ENCODE results near the gene CLDND2. TPM values are rescaled to one million over a fixed set of nuclear protein-coding genes. Genes with fewer than 3 reads are reported as not detected.

CLDND2 gene
- total RNA-seq, 1 experiment from 2014 or later = 0.79 TPM

- TF ChIP-seq, protein P1, sequence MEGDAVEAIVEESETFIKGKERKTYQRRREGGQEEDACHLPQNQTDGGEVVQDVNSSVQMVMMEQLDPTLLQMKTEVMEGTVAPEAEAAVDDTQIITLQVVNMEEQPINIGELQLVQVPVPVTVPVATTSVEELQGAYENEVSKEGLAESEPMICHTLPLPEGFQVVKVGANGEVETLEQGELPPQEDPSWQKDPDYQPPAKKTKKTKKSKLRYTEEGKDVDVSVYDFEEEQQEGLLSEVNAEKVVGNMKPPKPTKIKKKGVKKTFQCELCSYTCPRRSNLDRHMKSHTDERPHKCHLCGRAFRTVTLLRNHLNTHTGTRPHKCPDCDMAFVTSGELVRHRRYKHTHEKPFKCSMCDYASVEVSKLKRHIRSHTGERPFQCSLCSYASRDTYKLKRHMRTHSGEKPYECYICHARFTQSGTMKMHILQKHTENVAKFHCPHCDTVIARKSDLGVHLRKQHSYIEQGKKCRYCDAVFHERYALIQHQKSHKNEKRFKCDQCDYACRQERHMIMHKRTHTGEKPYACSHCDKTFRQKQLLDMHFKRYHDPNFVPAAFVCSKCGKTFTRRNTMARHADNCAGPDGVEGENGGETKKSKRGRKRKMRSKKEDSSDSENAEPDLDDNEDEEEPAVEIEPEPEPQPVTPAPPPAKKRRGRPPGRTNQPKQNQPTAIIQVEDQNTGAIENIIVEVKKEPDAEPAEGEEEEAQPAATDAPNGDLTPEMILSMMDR (IDR thresholded peaks at IDR 0.05; ENCODE audit: unreplicated experiment) = no peak
- no peak overlapping the region for H3K27ac Mint-ChIP-seq (ENCODE audit: low read depth, unreplicated experiment)
- no TSS peak for BruUV-seq (replicated peaks)
- ChIA-PET POLR2A (no interaction called here), CTCF (no interaction called here)
- H3K4me3 Mint-ChIP-seq (ENCODE audit: unreplicated experiment) = no peak overlapping the region
- H3K36me3 Mint-ChIP-seq (ENCODE audit: insufficient read depth, unreplicated experiment) = no peaks in the 10 kb centered on the region
- H3K27me3 Mint-ChIP-seq (ENCODE audit: insufficient read depth, unreplicated experiment) = no peaks in the 10 kb centered on the region
- no peak for DNase-seq (ENCODE audit: unreplicated experiment)
- H3K9me3 Mint-ChIP-seq (ENCODE audit: unreplicated experiment) = peaks cover 42% of the 10 kb centered on the region
- intact Hi-C loops (cut with micrococcal nuclease) = no loop called here
- no peaks in the 10 kb centered on the region for H3K4me1 Mint-ChIP-seq (ENCODE audit: insufficient read depth, unreplicated experiment)
Observed at GRCh38 chr19:51318687-51319648, 49.8 kb downstream of the CLDND2 start.

DNA sequence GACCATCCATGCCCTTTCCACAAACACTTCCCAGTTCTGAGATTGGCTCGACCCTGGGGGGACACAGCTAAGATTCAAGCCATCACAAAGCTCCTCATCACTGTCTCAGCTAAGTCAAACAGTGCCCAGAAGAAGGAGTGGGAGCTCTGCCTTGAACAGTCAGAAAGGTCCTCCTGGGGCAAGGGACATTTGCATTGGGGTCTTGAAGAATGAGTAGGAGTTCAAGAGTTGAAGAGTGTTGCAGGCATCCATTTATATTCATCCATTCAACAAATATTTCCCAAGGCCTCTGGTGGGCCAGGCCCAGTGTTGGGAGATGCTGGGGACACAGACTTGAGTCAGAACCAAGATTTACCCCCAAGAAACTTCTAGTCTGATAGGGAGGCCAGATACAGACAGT is 50.8 kb downstream of the CLDND2 start:
- intact Hi-C loops (cut with micrococcal nuclease) = no loop called here
- Mint-ChIP-seq H3K4me3 (ENCODE audit: unreplicated experiment) (no peak overlapping the region), H3K36me3 (ENCODE audit: insufficient read depth, unreplicated experiment) (peaks cover 6% of the 10 kb centered on the region), H3K9me3 (ENCODE audit: unreplicated experiment) (peaks cover 44% of the 10 kb centered on the region), H3K27ac (ENCODE audit: low read depth, unreplicated experiment) (no peak overlapping the region), H3K27me3 (ENCODE audit: insufficient read depth, unreplicated experiment) (no peaks in the 10 kb centered on the region), H3K4me1 (ENCODE audit: insufficient read depth, unreplicated experiment) (no peaks in the 10 kb centered on the region)
- DNase-seq (ENCODE audit: unreplicated experiment) = no peak
- no TSS peak for BruUV-seq (replicated peaks)
- POLR2A ChIA-PET = no interaction called here
- CTCF ChIA-PET = interaction anchor here (0.6 kb wide), 1 partner anchor 47 kb away, joined by 3 read pairs; no protein-coding TSS in a partner anchor
- TF ChIP-seq, protein P1 (IDR thresholded peaks at IDR 0.05; ENCODE audit: unreplicated experiment) = no peak

DNA sequence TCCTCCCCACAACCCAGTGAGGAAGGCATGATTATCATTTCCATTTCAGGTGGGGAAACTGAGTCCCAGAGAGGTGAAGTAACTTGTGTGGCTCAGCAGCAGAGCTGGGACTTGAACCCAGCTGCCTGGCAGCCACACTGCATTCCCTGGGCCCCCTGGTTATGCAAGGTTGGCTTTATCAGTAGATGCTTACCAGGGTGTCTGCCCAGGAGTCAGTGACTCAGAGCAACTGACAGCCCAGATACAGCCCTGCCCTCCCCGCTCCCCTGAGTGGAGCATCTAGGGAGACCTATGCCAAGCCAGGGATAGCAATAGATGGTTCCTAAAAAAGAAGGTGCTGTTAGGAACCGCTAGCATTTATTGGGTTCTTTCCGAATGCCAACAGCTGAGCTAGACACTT is 51.4 kb downstream of the CLDND2 start:
- no peak overlapping the region for H3K27ac Mint-ChIP-seq (ENCODE audit: low read depth, unreplicated experiment)
- H3K9me3 Mint-ChIP-seq (ENCODE audit: unreplicated experiment) = peaks cover 40% of the 10 kb centered on the region
- TF ChIP-seq, protein P1 (IDR thresholded peaks at IDR 0.05; ENCODE audit: unreplicated experiment) = no peak
- intact Hi-C loops (cut with micrococcal nuclease) = no loop called here
- H3K36me3 Mint-ChIP-seq (ENCODE audit: insufficient read depth, unreplicated experiment) = peaks cover 6% of the 10 kb centered on the region
- H3K27me3 Mint-ChIP-seq (ENCODE audit: insufficient read depth, unreplicated experiment) = no peaks in the 10 kb centered on the region
- BruUV-seq (replicated peaks) = no TSS peak
- POLR2A ChIA-PET = no interaction called here
- H3K4me3 Mint-ChIP-seq (ENCODE audit: unreplicated experiment) = no peak overlapping the region
- H3K4me1 Mint-ChIP-seq (ENCODE audit: insufficient read depth, unreplicated experiment) = no peaks in the 10 kb centered on the region
- DNase-seq (ENCODE audit: unreplicated experiment) = no peak
- CTCF ChIA-PET = interaction anchor here (0.6 kb wide), 2 partner anchors 47 to 156 kb away, joined by 3 to 4 read pairs; no protein-coding TSS in a partner anchor

Other genes with a start within 250 kb of the CLDND2 start
- gene SIGLEC9, start 244.1 kb downstream of the CLDND2 start, total RNA-seq (2022) = not detected in 2 replicates
- not detected in 2 replicates for gene SIGLEC7, start 226.7 kb downstream of the CLDND2 start, total RNA-seq (2022)
- gene CD33, start 143.9 kb downstream of the CLDND2 start, total RNA-seq (2022) = 0.33 TPM in 1 of 2 replicates, not detected in the other
- gene SIGLECL1, start 117.9 kb downstream of the CLDND2 start, total RNA-seq (2022) = not detected in 2 replicates
- gene IGLON5, start 57.4 kb downstream of the CLDND2 start, total RNA-seq (2022) = not detected in 2 replicates
- 0.58 and 0.74 TPM in 2 replicates for gene VSIG10L, start 26.9 kb downstream of the CLDND2 start, total RNA-seq (2022)
- 109 and 114 TPM in 2 replicates for gene ETFB, start 2.6 kb downstream of the CLDND2 start, total RNA-seq (2022)
- gene NKG7, start 3.7 kb upstream of the CLDND2 start, total RNA-seq (2022) = not detected in 2 replicates
- not detected in 2 replicates for gene LIM2, start 19.0 kb upstream of the CLDND2 start, total RNA-seq (2022)
- not detected in 2 replicates for gene C19orf84, start 21.6 kb upstream of the CLDND2 start, total RNA-seq (2022)
- not detected in 2 replicates for gene SIGLEC10, start 48.6 kb upstream of the CLDND2 start, total RNA-seq (2022)
- gene SIGLEC8, start 89.5 kb upstream of the CLDND2 start, total RNA-seq (2022) = not detected in 2 replicates
- not detected in 2 replicates for gene CEACAM18, start 109.5 kb upstream of the CLDND2 start, total RNA-seq (2022)
- gene SIGLEC12, start 132.8 kb upstream of the CLDND2 start, total RNA-seq (2022) = not detected in 2 replicates
- not detected in 2 replicates for gene SIGLEC6, start 162.7 kb upstream of the CLDND2 start, total RNA-seq (2022)
- 6.9 and 9.3 TPM in 2 replicates for gene ZNF175, start 202.3 kb upstream of the CLDND2 start, total RNA-seq (2022)

All from MCF 10A (cell line).